NT2/D1 (cell line): ENCODE data around the gene TARS1.

ENCODE experiments used
- SUZ12 ChIP-seq: IDR thresholded peaks from 2 replicates; pipeline ENCODE4 v1.6.1; 2011; ENCODE audit not compliant: insufficient read length, insufficient read depth; ENCODE audit errors: extremely low read depth
- YY1 ChIP-seq: IDR thresholded peaks from 2 replicates; pipeline ENCODE4 v1.6.1; 2011; ENCODE audit not compliant: insufficient read length, insufficient read depth
- ZNF274 ChIP-seq: IDR thresholded peaks from 2 replicates; pipeline ENCODE4 v1.6.1; 2011; ENCODE audit warnings: mild to moderate bottlenecking, low read depth, low read length

- TF ChIP-seq YY1, result no peak
- TF ChIP-seq ZNF274, result no peak
- no peak for TF ChIP-seq SUZ12
These were observed 7.4 kb downstream of the TARS1 start for GRCh38 chr5:33448118-33448517.
